ENCODE data around the gene NEB.

The NEB gene

DNA sequence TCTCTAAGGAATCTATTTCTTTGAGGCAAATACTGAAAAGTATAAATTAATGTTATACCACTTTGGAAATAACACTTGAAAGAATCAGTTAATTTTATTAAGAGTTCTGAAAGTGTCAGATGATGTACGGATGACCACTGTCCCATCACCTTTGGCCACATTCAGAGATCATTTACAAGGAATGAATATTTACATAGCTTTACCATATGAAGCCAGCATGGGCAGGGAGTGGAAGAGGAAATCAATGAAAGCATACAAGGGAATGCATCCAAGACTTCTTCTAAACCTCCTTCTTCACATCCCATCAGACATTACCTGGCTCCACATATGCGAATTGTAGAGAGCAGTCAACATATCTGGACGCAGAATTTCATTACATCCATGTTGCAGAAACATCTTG lies 201.1 kb downstream of the NEB start:
- Histone ChIP-seq H3K79me2 (ENCODE audit: control insufficient read depth, low read length) (no peaks in the 10 kb centered on the region), H3K36me3 (ENCODE audit: control insufficient read depth, low read length) (no peaks in the 10 kb centered on the region), H3K4me3 (ENCODE audit: low read length) (no peak overlapping the region), H4K20me1 (ENCODE audit: control insufficient read depth, insufficient read depth, low read depth, low read length) (no peaks in the 10 kb centered on the region), H3K4me1 (ENCODE audit: control insufficient read depth, low read length) (no peaks in the 10 kb centered on the region), H3K27me3 (ENCODE audit: control insufficient read depth, low read length) (no peaks in the 10 kb centered on the region), H3F3A (ENCODE audit: control insufficient read depth, insufficient read depth) (no peaks in the 10 kb centered on the region), H3K4me2 (ENCODE audit: low read length) (no peak overlapping the region), H3K9me2 (replicated peaks; ENCODE audit: control insufficient read depth, low read length) (no peaks in the 10 kb centered on the region), H3K27ac (ENCODE audit: low read depth, low read length) (no peak overlapping the region), H3K9me3 (ENCODE audit: control insufficient read depth, insufficient read depth, low read length) (no peaks in the 10 kb centered on the region)
- TF ChIP-seq EZH2phosphoT487 (IDR thresholded peaks at IDR 0.05; ENCODE audit: borderline replicate concordance, low read length) = no peak
- TF ChIP-seq, protein P1, sequence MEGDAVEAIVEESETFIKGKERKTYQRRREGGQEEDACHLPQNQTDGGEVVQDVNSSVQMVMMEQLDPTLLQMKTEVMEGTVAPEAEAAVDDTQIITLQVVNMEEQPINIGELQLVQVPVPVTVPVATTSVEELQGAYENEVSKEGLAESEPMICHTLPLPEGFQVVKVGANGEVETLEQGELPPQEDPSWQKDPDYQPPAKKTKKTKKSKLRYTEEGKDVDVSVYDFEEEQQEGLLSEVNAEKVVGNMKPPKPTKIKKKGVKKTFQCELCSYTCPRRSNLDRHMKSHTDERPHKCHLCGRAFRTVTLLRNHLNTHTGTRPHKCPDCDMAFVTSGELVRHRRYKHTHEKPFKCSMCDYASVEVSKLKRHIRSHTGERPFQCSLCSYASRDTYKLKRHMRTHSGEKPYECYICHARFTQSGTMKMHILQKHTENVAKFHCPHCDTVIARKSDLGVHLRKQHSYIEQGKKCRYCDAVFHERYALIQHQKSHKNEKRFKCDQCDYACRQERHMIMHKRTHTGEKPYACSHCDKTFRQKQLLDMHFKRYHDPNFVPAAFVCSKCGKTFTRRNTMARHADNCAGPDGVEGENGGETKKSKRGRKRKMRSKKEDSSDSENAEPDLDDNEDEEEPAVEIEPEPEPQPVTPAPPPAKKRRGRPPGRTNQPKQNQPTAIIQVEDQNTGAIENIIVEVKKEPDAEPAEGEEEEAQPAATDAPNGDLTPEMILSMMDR (IDR thresholded peaks at IDR 0.05; ENCODE audit: low read depth, low read length, poor library complexity, severe bottlenecking) = no peak

DNA sequence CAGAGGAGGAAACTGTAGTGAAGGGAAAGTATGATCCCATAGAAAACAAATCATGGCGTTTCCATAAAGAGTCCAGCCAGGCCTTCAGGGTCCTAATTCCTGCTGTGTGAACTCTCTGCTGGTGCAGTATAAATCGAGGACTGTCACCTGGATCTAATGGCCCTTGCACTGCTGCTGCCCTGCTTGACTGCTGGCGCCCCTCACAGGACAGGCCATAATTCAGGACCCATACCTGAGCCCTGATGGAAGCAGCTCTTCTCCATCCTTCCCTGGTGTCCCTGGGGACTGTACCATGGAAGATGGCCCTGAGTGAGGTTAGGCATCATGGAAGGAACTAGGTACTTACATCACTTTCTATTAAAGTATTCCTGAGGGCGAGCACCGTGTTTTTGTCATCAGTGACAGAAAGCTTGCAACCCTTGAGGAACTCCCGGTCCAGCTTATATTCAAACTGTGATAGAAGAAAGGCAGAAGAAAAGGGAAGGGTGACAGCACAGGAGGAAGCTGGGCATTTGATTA lies 207.6 kb downstream of the NEB start:
- Histone ChIP-seq H3K4me2 (ENCODE audit: low read length) (no peak overlapping the region), H3K36me3 (ENCODE audit: control insufficient read depth, low read length) (no peaks in the 10 kb centered on the region), H3K9me3 (ENCODE audit: control insufficient read depth, insufficient read depth, low read length) (no peaks in the 10 kb centered on the region), H3K9me2 (replicated peaks; ENCODE audit: control insufficient read depth, low read length) (no peaks in the 10 kb centered on the region), H3F3A (ENCODE audit: control insufficient read depth, insufficient read depth) (no peaks in the 10 kb centered on the region), H3K4me1 (ENCODE audit: control insufficient read depth, low read length) (no peaks in the 10 kb centered on the region), H3K79me2 (ENCODE audit: control insufficient read depth, low read length) (no peaks in the 10 kb centered on the region), H3K27ac (ENCODE audit: low read depth, low read length) (no peak overlapping the region), H3K27me3 (ENCODE audit: control insufficient read depth, low read length) (no peaks in the 10 kb centered on the region), H4K20me1 (ENCODE audit: control insufficient read depth, insufficient read depth, low read depth, low read length) (no peaks in the 10 kb centered on the region), H3K4me3 (ENCODE audit: low read length) (no peak overlapping the region)
- TF ChIP-seq, protein P1 (IDR thresholded peaks at IDR 0.05; ENCODE audit: low read depth, low read length, poor library complexity, severe bottlenecking) = no peak
- TF ChIP-seq EZH2phosphoT487 (IDR thresholded peaks at IDR 0.05; ENCODE audit: borderline replicate concordance, low read length) = no peak

DNA sequence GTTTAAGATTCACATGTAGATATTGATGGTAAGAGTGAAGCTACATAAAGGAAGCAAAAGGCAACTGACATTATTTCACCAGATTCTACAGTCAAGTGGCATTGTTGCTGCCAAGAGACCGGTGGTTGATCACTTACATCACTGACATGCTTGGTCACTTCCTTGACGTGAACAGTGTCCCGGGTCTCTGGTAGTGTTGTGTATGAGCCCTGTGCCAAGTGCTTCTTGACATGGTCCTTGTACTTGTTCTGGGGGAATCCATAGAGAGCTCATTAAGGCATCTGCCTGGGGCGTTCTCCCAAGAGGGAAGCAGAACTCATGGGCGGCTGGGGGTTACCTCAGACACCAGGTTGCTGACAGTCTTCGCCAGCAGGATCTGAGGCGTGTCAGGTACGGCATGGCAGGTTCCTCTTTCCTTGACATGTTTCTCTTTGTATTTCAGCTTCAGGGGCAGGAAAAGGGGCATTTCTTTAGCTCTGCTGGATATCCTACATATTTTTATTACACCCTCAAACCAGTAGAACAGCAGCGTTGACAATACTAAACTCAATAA lies 208.4 kb downstream of the NEB start:
- no peak for TF ChIP-seq EZH2phosphoT487 (IDR thresholded peaks at IDR 0.05; ENCODE audit: borderline replicate concordance, low read length)
- TF ChIP-seq, protein P1 (IDR thresholded peaks at IDR 0.05; ENCODE audit: low read depth, low read length, poor library complexity, severe bottlenecking) = no peak
- Histone ChIP-seq H3F3A (ENCODE audit: control insufficient read depth, insufficient read depth) (no peaks in the 10 kb centered on the region), H3K36me3 (ENCODE audit: control insufficient read depth, low read length) (no peaks in the 10 kb centered on the region), H3K9me3 (ENCODE audit: control insufficient read depth, insufficient read depth, low read length) (no peaks in the 10 kb centered on the region), H3K4me2 (ENCODE audit: low read length) (no peak overlapping the region), H3K79me2 (ENCODE audit: control insufficient read depth, low read length) (no peaks in the 10 kb centered on the region), H3K4me3 (ENCODE audit: low read length) (no peak overlapping the region), H4K20me1 (ENCODE audit: control insufficient read depth, insufficient read depth, low read depth, low read length) (no peaks in the 10 kb centered on the region), H3K27me3 (ENCODE audit: control insufficient read depth, low read length) (no peaks in the 10 kb centered on the region), H3K4me1 (ENCODE audit: control insufficient read depth, low read length) (no peaks in the 10 kb centered on the region), H3K9me2 (replicated peaks; ENCODE audit: control insufficient read depth, low read length) (no peaks in the 10 kb centered on the region), H3K27ac (ENCODE audit: low read depth, low read length) (no peak overlapping the region)
